ENCODE results near the gene SNX15. TPM values are rescaled to one million over a fixed set of nuclear protein-coding genes. Genes with fewer than 3 reads are reported as not detected.

SNX15 gene
- total RNA-seq, 1 donor from 2014 or later = 24.1 TPM

DNA sequence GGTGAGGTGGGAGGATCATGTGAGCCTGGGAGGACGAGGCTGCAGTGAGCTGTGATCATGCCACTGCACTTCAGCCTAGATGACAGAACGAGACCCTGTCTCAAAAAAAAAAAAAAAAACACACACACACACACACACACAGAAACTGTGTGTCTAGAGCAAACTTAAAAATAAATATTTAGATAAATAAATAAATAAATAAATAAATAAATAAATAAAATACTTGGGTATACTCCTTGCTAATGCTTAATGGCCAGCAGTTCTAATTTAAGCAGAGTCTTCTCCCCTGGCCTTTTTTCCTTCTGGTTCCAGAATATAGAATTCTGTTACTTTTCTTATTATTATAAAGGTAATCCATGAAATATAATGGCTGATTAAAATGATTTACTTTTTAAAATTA, 18.4 kb upstream of the SNX15 start:
- Histone ChIP-seq H3K27me3 (no peaks in the 10 kb centered on the region), H3K9me3 (no peaks in the 10 kb centered on the region), H3K4me3 (no peak overlapping the region), H3K4me1 (peaks cover 6% of the 10 kb centered on the region), H3K27ac (no peak overlapping the region), H3K36me3 (no peaks in the 10 kb centered on the region)
- DNase-seq (ENCODE audit: extremely low spot score in 2 of 2) = no peak
- TF ChIP-seq POLR2A (IDR thresholded peaks at IDR 0.05) (no peak), POLR2AphosphoS5 (IDR thresholded peaks at IDR 0.05; ENCODE audit: insufficient read depth in 1 of 2, low read depth in 1 of 2) (no peak), CTCF (IDR thresholded peaks at IDR 0.05) (no peak)
- intact Hi-C loops (cut with DNase I) = no loop called here

DNA sequence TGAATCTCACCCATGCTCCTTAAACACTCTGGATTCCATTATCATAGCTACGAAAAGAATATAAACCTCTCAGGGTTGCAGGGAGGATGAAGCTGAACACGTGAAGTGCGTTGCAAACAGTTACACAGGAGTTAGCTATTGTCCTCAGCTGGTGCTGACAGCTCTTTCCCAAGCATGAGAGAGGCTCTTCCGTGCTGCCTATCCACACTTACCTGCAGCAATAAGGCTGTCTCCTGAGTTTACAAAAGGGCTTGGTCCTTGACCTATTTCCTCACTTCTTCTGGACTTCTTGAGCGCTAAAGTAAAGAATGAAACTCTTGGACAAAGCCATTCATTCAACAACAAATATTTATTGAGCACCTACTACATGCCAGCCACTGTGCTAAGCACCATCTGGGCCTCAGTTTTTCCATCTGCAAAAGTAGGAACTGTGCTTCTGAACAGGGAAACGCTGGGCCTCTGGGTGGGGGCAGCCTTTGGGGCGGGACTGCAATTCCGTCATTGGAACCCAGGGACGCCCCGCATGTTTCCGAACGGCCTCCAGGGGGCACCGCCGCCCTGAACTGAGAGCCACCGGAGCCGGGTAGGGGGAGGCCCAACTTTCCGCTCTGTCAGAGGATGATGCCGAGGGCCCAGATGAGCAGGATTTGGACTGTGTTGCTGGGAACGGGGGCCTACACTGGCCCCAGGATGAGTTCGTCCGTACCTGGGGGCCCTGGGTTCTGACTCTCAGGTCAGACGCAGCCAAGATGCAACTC, 13.9 kb upstream of the SNX15 start:
- no peaks in the 10 kb centered on the region for H3K9me3 ChIP-seq
- H3K36me3 ChIP-seq = peaks cover 0 to under 1% of the 10 kb centered on the region in 2 donors
- no peaks in the 10 kb centered on the region for H3K27me3 ChIP-seq
- H3K27ac ChIP-seq = peak overlapping the region; percentile 98
- DNase-seq (ENCODE audit: extremely low spot score in 2 of 2) = peak in 1 of 2 donors; percentile 92
- H3K4me1 ChIP-seq = peaks cover 19% of the 10 kb centered on the region
- intact Hi-C loops (cut with DNase I) = loop anchor here (5.0 kb wide), 1 partner anchor 104 kb away; the partner anchor contains the start of gene ZNHIT2
- peak in 1 of 2 donors; percentile 22 for TF ChIP-seq POLR2A (IDR thresholded peaks at IDR 0.05)
- peak in 2 of 3 experiments; percentile 42 to 85 for TF ChIP-seq CTCF (IDR thresholded peaks at IDR 0.05)
- peak; percentile 35 to 92 for TF ChIP-seq POLR2AphosphoS5 (IDR thresholded peaks at IDR 0.05; ENCODE audit: insufficient read depth in 1 of 2, low read depth in 1 of 2)
- H3K4me3 ChIP-seq = peak overlapping the region; percentile 72 to 74

GRCh38 chr11:65013888-65014725, 13.1 kb upstream of the SNX15 start, which contains the start of gene ARL2:
TSS of gene ARL2 (plus strand) at chr11:65014160. CDS start at chr11:65014208, 48 bp downstream.
- no peaks in the 10 kb centered on the region for H3K9me3 ChIP-seq
- H3K27me3 ChIP-seq = no peaks in the 10 kb centered on the region
- TF ChIP-seq CTCF (IDR thresholded peaks at IDR 0.05) (peak; percentile 28 to 92 (median 78)), POLR2A (IDR thresholded peaks at IDR 0.05) (peak in 1 of 2 donors; percentile 41), POLR2AphosphoS5 (IDR thresholded peaks at IDR 0.05; ENCODE audit: insufficient read depth in 1 of 2, low read depth in 1 of 2) (peak; percentile 50 to 87)
- peaks cover 19% of the 10 kb centered on the region for H3K4me1 ChIP-seq
- H3K4me3 ChIP-seq = peak within 1 kb of the TSS; percentile 72 to 74
- H3K27ac ChIP-seq = peak within 1 kb of the TSS; percentile 98
- intact Hi-C loops (cut with DNase I) = loop anchor here (5.0 kb wide), 1 partner anchor 103 kb away; the partner anchor contains the start of gene ZNHIT2
- DNase-seq (ENCODE audit: extremely low spot score in 2 of 2) = peak in 1 of 2 donors; percentile 93
- H3K36me3 ChIP-seq = peaks cover 0 to 8% of the 10 kb centered on the region in 2 donors

DNA sequence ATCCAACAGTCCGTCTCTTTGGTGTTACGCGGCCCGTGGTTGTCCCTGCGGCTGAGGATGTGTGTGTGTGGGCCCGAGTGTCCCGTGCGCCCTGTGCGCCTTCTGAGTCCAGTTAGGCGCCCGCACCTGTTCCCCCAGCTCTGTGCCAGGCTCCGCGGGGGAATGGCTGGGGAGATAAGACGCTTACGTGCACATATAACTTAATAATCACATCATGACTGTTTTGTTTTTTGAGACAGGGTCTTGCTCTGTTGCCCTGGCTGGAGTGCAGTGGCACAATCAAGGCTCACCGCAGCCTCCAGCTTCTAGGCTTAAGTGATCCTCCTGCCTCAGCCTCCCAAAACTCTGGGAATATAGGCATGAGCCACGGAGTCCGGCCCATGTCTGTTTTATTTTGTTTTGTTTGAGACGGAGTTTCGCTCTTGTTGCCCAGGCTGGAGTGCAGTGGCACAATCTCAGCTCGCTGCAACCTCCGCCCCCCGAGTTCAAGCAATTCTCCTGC, 12.5 kb upstream of the SNX15 start:
- Histone ChIP-seq H3K9me3 (no peaks in the 10 kb centered on the region), H3K27me3 (no peaks in the 10 kb centered on the region), H3K4me1 (peaks cover 19% of the 10 kb centered on the region), H3K27ac (peak overlapping the region; percentile 98), H3K36me3 (peaks cover 0 to 8% of the 10 kb centered on the region in 2 donors), H3K4me3 (peak overlapping the region; percentile 72 to 74)
- no peak for TF ChIP-seq POLR2AphosphoS5 (IDR thresholded peaks at IDR 0.05; ENCODE audit: insufficient read depth in 1 of 2, low read depth in 1 of 2)
- TF ChIP-seq POLR2A (IDR thresholded peaks at IDR 0.05) = no peak
- no peak for TF ChIP-seq CTCF (IDR thresholded peaks at IDR 0.05)
- intact Hi-C loops (cut with DNase I) = loop anchor here (5.0 kb wide), 1 partner anchor 103 kb away; the partner anchor contains the start of gene ZNHIT2
- DNase-seq (ENCODE audit: extremely low spot score in 2 of 2) = no peak
